ENCODE data around the gene ATP8B2.

DNA sequence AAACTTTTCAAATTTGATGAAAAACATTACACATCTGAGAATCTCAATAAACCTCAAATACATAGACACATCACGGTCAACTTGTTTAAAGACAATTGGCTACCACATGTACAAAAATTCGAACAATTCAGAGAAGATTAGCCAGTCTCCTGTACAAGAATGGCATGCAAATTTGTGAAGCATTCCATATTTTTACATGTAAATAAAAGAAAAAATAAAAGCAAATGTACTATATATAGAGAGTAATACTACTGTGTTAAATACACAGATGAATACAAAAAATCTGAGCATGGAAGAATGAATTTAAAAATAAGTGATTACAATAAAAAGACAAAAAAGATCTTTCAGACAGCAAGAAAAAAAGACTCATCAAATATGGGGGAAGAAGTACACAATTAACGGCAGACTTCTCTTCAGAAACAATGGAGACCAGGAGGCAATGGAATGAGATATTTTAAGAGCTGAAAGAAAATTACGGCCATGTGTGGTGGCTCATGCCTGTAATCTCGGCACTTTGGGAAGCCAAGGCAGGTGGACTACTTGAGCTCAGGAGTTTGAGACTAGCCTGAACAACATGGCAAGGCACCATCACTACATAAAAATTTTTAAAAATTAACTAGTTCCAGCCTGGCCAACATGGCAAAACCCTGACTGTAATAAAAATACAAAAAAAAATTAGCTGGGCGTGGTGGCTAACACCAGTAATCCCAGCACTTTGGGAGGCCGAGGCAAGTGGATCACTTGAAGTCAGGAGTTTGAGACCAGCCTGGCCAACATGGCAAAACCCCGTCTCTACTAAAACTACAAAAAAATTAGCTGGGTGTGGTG is 29.7 kb upstream of the ATP8B2 start:
- TF ChIP-seq, protein P1, sequence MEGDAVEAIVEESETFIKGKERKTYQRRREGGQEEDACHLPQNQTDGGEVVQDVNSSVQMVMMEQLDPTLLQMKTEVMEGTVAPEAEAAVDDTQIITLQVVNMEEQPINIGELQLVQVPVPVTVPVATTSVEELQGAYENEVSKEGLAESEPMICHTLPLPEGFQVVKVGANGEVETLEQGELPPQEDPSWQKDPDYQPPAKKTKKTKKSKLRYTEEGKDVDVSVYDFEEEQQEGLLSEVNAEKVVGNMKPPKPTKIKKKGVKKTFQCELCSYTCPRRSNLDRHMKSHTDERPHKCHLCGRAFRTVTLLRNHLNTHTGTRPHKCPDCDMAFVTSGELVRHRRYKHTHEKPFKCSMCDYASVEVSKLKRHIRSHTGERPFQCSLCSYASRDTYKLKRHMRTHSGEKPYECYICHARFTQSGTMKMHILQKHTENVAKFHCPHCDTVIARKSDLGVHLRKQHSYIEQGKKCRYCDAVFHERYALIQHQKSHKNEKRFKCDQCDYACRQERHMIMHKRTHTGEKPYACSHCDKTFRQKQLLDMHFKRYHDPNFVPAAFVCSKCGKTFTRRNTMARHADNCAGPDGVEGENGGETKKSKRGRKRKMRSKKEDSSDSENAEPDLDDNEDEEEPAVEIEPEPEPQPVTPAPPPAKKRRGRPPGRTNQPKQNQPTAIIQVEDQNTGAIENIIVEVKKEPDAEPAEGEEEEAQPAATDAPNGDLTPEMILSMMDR (IDR thresholded peaks at IDR 0.05) = no peak
- no peak for TF ChIP-seq POLR2A (IDR thresholded peaks at IDR 0.05)
